ENCODE measurements around the gene MAML2. TPM values are rescaled to one million over a fixed set of nuclear protein-coding genes. Genes with fewer than 3 reads are reported as not detected.

MAML2 gene
- total RNA-seq, 4 donors from 2014 or later, result 34.3 to 58.8 (median 56.0) TPM

DNA sequence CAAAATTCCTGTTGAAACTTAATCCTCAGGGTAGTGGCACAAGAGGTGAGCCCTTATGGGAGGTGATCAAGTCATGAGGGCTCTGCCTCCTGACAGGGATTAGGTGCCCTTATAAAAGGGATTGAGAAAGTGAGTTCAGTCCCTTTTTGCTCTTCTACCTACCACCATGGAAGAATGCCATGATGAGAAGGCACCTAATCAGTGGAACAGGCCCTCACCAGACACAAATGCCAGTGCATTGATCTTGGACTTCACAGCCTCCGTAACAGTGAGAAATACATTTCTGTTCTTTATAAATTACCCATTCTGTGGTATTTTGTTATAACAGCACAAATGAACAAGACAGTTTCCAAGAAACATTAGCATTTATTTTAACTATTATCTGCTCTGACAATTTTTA lies 338.1 kb downstream of the MAML2 start:
- TF ChIP-seq, protein P1, sequence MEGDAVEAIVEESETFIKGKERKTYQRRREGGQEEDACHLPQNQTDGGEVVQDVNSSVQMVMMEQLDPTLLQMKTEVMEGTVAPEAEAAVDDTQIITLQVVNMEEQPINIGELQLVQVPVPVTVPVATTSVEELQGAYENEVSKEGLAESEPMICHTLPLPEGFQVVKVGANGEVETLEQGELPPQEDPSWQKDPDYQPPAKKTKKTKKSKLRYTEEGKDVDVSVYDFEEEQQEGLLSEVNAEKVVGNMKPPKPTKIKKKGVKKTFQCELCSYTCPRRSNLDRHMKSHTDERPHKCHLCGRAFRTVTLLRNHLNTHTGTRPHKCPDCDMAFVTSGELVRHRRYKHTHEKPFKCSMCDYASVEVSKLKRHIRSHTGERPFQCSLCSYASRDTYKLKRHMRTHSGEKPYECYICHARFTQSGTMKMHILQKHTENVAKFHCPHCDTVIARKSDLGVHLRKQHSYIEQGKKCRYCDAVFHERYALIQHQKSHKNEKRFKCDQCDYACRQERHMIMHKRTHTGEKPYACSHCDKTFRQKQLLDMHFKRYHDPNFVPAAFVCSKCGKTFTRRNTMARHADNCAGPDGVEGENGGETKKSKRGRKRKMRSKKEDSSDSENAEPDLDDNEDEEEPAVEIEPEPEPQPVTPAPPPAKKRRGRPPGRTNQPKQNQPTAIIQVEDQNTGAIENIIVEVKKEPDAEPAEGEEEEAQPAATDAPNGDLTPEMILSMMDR (IDR thresholded peaks at IDR 0.05; ENCODE audit: low read depth), result no peak

DNA sequence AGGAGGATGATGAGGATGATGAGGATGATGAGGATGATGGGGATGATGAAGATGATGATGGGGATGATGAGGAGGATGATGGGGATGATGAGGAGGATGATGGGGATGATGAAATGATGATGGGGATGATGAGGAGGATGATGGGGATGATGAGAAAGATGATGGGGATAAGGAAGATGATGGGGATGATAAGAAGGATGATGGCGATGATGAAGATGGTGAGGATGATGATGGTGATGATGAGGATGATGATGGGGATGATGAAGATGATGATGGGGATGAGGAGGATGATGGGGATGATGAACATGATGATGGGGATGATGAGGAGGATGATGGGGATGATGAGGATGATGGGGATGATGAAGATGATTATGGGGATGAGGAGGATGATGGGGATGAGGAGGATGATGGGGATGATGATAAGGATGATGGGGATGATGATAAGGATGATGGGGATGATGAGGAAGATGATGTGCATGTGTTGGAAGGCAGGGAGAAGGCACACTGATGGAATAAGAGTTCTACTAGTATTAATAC lies 340.2 kb downstream of the MAML2 start:
- TF ChIP-seq, protein P1 (IDR thresholded peaks at IDR 0.05; ENCODE audit: low read depth), result no peak

DNA sequence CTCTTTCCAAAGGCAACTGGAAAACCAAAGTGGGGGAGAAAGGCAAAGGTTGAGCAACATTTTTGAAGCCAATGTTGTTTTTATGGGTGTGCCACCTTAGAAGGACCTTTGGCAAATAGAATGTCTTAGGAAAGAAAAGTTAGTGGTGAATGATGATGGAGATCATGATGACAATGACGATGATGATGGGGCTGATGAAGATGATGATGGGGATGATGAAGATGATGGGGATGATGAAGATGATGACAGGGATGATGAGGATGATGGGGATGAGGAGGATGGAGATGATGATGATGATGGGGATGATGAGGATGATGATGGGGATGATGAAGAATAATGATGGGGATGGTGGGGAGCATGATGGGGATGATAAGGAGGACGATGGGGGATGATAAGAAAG lies 340.7 kb downstream of the MAML2 start:
- TF ChIP-seq, protein P1 (IDR thresholded peaks at IDR 0.05; ENCODE audit: low read depth), result no peak

DNA sequence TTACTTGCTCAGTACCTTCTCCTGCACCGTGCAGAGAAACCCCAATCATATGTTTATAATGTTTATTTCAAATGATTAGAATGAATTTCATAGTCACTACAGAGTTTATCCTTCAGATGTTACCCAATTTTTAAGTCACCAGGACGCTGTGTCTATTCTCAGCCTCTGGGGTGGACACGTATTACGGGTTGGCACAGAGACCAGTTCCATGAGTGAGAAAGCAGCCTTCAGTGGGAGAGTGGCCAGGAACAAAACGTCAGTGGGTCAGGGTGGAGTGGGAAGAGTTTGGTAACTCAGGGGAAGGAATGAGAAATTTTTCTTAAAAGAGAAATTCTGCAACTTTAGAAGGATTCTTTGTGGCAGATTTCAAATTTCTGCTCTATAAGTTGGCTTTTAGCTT lies 342.0 kb downstream of the MAML2 start:
- TF ChIP-seq, protein P1 (IDR thresholded peaks at IDR 0.05; ENCODE audit: low read depth), result no peak

DNA sequence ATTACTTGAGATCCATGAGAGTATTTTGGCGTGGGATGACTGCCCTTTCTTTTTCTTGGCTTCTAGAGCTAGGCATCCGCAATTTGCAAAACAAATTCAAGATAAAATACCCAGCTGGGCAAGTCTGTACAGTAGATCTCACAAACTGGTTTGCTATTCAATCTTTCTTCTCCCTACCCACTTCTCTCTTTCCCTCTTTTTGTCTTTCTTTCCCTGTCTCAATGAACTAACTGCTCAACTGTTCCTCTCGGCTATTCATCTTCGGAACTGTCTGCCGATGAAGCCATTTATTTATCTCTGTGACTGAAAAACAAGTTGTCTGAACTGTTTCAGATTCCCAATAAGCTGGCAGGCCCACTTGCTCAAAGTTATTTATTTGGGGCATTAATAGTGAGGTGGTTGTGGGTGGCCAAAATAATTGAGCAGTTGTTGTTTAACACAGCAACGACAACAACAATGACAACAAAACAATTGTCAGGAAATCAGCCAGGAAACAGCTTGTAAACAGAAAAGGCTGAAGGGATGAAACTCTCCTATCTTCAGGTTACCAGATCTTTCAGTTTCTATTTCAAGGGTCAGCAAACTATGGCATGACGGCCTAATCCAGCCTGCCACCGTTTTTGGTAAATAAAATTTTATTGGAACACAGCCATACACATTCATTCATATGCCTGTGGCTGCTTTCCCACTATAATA lies 343.1 kb downstream of the MAML2 start:
- TF ChIP-seq, protein P1 (IDR thresholded peaks at IDR 0.05; ENCODE audit: low read depth), result no peak

DNA sequence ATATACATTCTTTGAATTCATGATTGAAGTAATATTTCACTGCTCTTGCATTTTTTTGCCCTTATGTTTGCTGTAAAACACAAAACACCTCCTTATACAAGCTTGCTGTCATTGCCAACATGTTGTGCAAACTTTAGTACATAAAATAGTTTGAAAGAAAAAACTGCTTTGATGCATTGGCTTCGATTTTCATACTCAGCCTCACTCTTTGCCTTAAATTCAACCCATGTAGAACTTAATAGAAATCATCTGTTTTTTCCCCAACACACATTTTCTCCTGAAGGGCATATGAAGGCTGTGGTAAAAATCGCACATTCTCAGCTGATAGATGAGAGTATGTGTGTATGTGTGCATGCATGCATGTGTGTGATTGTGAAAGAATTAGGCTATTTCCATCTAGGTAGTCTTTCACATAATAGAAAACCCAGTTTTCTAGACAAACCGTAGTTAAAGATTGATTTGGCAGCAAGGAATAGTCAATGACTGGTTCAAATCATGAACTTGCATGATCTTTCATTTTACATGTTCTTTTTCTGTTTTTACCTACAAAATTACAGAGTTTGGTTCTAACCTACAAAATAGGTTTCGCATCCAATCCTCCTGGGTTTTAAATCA lies 346.3 kb downstream of the MAML2 start:
- TF ChIP-seq, protein P1 (IDR thresholded peaks at IDR 0.05; ENCODE audit: low read depth), result no peak

DNA sequence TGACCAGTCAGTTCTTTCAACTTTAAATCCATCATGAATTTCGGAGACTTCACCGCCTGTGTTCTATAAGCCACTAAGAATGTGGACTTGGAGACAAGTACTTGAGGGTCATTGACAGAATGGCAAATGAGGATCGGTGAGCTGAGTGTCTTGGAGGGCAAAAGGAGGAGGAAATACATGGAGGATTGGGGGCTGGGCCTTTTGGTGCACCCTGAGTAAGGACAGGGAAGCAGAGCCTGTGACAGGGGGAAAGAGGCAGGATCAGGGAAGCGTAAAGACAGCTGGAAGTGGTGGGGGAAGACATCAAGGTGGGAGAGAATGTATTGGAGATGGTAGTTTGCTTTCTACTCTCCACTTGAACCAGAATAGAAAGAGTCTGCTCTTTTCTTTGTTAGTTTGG lies 348.7 kb downstream of the MAML2 start:
- TF ChIP-seq, protein P1 (IDR thresholded peaks at IDR 0.05; ENCODE audit: low read depth), result no peak
